Neutrophil (primary cell): Measurements from ENCODE around the gene EPN2.

Experiments
- H3K27ac ChIP-seq: fragments of 200-600 bp; sonication (generic); 2 replicates; pipeline ENCODE4 v1.5.1; 2016; ENCODE audit warnings: mild to moderate bottlenecking, moderate library complexity
- H3K27me3 ChIP-seq: fragments of 200-600 bp; sonication (generic); 2 replicates; pipeline ENCODE4 v1.6.0; 2016; ENCODE audit warnings: mild to moderate bottlenecking
- H3K36me3 ChIP-seq: fragments of 200-600 bp; sonication (generic); 2 replicates; pipeline ENCODE4 v1.5.1; 2017
- H3K4me1 ChIP-seq, 2 experiments: fragments of 200-600 bp in 1 of 2; sonication (generic) in 1 of 2; 1 replicate in 1 of 2; 2 replicates in 1 of 2; pipeline versions ENCODE4 v1.5.1 to v1.6.1; 2013 to 2016; ENCODE audit warnings: low read depth in 1 of 2, low read length in 1 of 2, mild to moderate bottlenecking in 1 of 2, moderate library complexity in 1 of 2; ENCODE audit not compliant: control insufficient read depth in 1 of 2, insufficient read depth in 1 of 2
- H3K4me3 ChIP-seq, 2 experiments: fragments of 200-600 bp in 1 of 2; sonication (generic) in 1 of 2; 1 replicate in 1 of 2; 2 replicates in 1 of 2; pipeline ENCODE4 v1.5.1; 2013 to 2016; ENCODE audit warnings: low read depth in 1 of 2, low read length in 1 of 2, mild to moderate bottlenecking in 1 of 2, moderate library complexity in 1 of 2
- H3K9me3 ChIP-seq: fragments of 200-600 bp; sonication (generic); 2 replicates; pipeline ENCODE4 v1.5.1; 2016
- CTCF ChIP-seq: fragments of 200-600 bp; sonication (generic); IDR thresholded peaks from 2 replicates; pipeline ENCODE4 v1.5.1; 2016; ENCODE audit warnings: antibody characterized with exemption

Gene EPN2

GRCh38 chr17:19281161-19281560 lies 44.0 kb downstream of the EPN2 start:
- TF ChIP-seq CTCF, result no peak
- H3K27me3 ChIP-seq, result no peaks in the 10 kb centered on the region
- H3K27ac ChIP-seq, result no peak overlapping the region
- H3K4me1 ChIP-seq, result peaks cover 4 to 10% of the 10 kb centered on the region in 2 experiments
- H3K9me3 ChIP-seq, result no peaks in the 10 kb centered on the region
- no peak overlapping the region for H3K4me3 ChIP-seq
- no peaks in the 10 kb centered on the region for H3K36me3 ChIP-seq

DNA sequence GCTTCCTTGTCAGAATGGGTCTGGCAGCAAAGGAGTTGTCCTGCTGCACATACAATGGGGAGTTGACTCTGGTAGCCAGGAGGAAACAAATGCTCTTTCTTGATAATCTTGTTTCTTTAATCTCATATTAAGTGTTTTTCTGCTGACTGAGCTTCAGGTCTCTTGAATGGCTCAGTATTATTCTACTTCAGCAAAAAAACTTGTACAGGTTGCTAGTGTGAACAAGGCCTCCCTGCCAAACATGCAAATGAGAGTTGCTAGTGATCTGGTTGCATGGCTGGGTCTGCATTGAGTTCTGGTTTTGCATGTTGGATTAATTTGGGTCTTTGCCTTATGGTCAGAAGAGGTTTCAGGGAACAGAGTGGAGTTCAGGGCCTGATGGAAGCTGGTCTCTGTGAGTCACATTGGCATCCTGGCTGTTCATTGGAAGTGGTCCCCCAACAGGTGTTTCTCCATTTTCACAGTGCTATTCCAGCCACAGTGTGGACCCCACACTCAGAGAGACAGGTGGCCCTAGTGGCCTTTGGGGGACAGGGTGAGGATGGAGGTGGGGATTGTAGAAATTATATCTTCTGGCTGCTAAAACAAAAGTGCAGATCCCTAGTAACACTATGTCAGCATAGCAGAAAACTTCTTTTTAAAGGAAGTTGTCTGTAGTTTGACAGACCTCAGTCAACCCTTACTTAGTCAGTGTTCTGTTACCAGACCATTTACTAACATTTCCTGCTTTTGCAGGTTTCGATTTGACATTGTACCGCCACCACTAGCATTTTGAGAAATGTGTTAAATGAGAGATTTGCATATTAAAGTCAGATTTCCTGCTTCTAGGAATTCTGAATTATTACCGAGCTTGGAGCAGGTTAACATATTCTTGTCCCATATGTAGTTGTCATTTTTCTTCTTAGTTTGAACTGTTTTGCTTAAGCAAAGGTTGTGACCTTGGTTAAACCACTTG lies 47.1 kb downstream of the EPN2 start:
- no peak for TF ChIP-seq CTCF
- no peak overlapping the region for H3K4me3 ChIP-seq
- H3K27me3 ChIP-seq, result no peaks in the 10 kb centered on the region
- no peaks in the 10 kb centered on the region for H3K9me3 ChIP-seq
- no peaks in the 10 kb centered on the region for H3K36me3 ChIP-seq
- H3K4me1 ChIP-seq, result peaks cover under 1 to 2% of the 10 kb centered on the region in 2 experiments
- H3K27ac ChIP-seq, result no peak overlapping the region

GRCh38 chr17:19285213-19285900 lies 48.2 kb downstream of the EPN2 start:
- Histone ChIP-seq H3K36me3 (no peaks in the 10 kb centered on the region), H3K4me1 (peaks cover 5 to 6% of the 10 kb centered on the region in 2 experiments), H3K9me3 (no peaks in the 10 kb centered on the region), H3K27me3 (no peaks in the 10 kb centered on the region), H3K27ac (no peak overlapping the region), H3K4me3 (no peak overlapping the region)
- no peak for TF ChIP-seq CTCF

DNA sequence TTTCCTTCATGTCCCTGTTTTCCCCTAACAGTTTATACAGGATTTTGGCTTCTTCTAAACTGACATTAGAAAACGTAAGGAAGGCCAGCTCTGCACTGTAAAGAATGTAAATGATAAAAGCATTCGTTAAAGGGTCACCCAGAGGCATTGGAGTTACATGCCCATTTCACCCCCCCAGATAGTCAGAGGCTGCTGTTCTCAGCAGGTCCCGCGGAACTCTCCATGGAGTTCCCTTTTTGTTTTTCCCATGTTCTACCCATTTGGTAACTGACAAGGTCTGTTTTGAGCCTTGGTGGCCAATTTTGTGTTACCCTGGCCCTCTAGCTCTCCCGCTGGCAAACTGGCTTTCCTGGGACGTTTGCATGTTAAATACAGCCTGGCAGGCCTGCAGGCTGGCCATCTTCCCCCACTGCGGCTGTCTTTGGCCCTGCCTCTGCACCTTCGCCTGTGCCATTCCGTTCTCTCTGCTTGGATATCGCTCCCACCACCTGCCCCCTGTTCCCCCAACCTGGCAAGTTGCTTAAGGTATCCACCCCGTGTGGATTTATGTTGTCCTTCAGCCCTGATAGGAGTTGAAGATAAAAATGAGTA lies 49.7 kb downstream of the EPN2 start:
- H3K27ac ChIP-seq, result no peak overlapping the region
- no peak for TF ChIP-seq CTCF
- no peaks in the 10 kb centered on the region for H3K27me3 ChIP-seq
- no peaks in the 10 kb centered on the region for H3K36me3 ChIP-seq
- no peak overlapping the region for H3K4me3 ChIP-seq
- H3K9me3 ChIP-seq, result no peaks in the 10 kb centered on the region
- H3K4me1 ChIP-seq, result peaks cover 10 to 12% of the 10 kb centered on the region in 2 experiments

GRCh38 chr17:19287651-19288050 lies 50.5 kb downstream of the EPN2 start:
- TF ChIP-seq CTCF, result no peak
- H3K36me3 ChIP-seq, result no peaks in the 10 kb centered on the region
- H3K4me3 ChIP-seq, result no peak overlapping the region
- H3K9me3 ChIP-seq, result no peaks in the 10 kb centered on the region
- peaks cover 10 to 12% of the 10 kb centered on the region in 2 experiments for H3K4me1 ChIP-seq
- no peak overlapping the region for H3K27ac ChIP-seq
- H3K27me3 ChIP-seq, result no peaks in the 10 kb centered on the region
